Esophagus squamous epithelium (tissue), 4 donors: ENCODE measurements around the gene OS9.

Experiments used
- POLR2A ChIP-seq, 4 donors: fragments of 450-650 bp; IDR thresholded peaks; one replicate each; pipeline ENCODE4 v1.6.1; 2017; ENCODE audit warnings: antibody characterized with exemption in 4 of 4, mild to moderate bottlenecking in 4 of 4, moderate library complexity in 3 of 4
- TF ChIP-seq, protein P1 (sequence below), 6 experiments: fragments of 450-650 bp in 4 of 6; fragments of 200-600 bp in 2 of 6; sonication (generic) in 2 of 6; IDR thresholded peaks; one replicate each; pipeline ENCODE4 v1.5.1; 2016 to 2019; ENCODE audit warnings: antibody characterized with exemption in 6 of 6, mild to moderate bottlenecking in 4 of 6, moderate library complexity in 4 of 6

DNA sequence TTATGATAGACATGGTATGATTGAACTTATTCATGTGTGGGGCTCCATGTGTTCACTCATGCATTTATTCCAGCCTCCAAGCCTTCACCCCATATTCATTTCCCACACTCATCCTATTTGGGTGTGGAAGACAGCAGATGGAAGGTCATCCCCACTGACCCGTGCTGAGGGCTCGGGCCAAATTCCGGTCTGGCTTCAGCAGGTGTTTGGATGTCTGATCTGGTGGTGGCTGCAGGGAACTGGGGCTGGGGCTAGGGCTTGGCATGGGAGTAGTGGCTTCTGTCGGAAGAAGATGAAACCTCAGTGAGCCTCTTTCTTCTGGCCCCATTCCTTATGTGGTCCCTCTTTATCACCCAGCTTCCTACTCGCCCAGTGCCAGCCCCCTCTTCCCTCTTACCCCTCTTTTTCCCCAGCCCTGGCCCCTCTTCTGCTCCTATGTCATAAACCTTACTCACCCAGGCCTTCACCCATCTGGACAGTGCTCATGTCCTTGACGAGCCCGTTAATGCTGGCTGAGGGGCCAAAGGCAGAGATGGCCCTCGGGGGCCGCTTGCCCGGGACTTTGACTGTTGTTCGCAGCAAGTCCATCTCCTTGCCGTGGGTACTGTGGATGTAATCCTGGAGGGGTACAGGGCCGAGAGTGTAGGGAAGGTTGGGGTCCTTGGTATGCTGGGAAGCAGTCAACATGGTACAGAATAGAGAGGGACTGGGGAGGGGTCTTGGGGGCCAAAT is 36.6 kb downstream of the OS9 start:
- TF ChIP-seq, protein P1, sequence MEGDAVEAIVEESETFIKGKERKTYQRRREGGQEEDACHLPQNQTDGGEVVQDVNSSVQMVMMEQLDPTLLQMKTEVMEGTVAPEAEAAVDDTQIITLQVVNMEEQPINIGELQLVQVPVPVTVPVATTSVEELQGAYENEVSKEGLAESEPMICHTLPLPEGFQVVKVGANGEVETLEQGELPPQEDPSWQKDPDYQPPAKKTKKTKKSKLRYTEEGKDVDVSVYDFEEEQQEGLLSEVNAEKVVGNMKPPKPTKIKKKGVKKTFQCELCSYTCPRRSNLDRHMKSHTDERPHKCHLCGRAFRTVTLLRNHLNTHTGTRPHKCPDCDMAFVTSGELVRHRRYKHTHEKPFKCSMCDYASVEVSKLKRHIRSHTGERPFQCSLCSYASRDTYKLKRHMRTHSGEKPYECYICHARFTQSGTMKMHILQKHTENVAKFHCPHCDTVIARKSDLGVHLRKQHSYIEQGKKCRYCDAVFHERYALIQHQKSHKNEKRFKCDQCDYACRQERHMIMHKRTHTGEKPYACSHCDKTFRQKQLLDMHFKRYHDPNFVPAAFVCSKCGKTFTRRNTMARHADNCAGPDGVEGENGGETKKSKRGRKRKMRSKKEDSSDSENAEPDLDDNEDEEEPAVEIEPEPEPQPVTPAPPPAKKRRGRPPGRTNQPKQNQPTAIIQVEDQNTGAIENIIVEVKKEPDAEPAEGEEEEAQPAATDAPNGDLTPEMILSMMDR (IDR thresholded peaks at IDR 0.05), result no peak
- TF ChIP-seq POLR2A (IDR thresholded peaks at IDR 0.05), result no peak
